NCI-H345 (cell line): ENCODE data around the gene TNFAIP1.

Source experiments
- DNase-seq: peaks from one replicate; lab custom pipeline; 2025; lab: John Stamatoyannopoulos, UW

Gene TNFAIP1

DNA sequence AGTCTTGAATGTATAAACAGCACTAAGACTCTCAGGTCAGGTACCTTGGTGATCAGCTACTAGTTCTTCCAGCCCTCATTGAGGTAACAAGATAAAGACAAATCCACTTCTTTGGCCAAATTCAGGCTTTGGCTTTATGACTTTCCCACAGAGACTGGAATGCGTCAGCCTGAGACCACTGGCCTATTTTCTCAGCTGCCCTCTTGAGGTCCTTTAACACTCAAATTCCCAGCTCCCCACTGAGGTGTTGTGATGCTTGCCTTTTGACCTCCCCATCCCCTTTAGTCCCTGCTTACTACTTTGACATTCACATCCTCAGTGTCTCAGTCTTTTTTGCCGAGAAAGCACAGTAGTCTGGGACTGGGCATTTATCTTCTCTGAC is 10.6 kb downstream of the TNFAIP1 start:
- DNase-seq = no peak

GRCh38 chr17:28346746-28347246 is 11.2 kb downstream of the TNFAIP1 start:
- DNase-seq = no peak

GRCh38 chr17:28347261-28347891 is 11.8 kb downstream of the TNFAIP1 start:
- no peak for DNase-seq

DNA sequence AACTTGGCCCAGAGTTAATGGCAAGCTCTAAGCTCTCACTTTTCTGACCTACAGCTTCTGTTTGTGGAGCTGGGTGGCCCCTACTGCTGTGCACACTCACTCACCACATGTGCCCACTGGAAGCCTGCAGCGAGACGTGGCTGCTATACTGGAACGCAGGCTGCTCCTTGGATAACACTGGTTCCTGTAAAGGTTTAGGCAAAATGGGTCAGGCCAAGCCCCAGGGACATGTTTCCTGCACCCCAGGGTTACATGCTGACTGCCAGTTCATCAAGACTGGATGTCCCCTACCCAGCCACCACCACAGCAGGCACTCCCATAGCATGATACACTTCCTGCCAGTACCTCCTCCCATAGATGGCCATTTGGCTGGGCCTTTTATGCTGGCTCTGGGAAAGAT is 13.4 kb downstream of the TNFAIP1 start:
- no peak for DNase-seq

DNA sequence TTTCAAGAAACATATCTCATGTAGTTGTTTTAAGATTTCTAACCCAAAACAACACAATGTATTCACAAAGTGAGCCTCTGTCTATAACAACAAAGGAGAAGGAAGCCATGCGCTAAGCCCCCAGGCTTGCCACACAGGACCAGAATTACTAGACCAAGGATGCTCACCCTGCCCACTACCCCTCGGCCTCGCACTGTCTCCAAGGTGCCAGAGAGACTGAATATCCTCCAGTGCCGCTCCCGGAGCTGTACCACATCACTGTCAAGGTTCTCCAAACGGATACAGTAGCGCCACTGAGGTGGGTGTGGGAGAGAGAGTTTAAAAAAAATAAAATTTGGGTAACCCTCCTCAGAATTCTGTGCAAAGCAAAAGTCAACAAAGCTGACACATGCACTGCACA is 14.7 kb downstream of the TNFAIP1 start:
- no peak for DNase-seq

- DNase-seq = peak; percentile 96
Measured at GRCh38 chr17:28357061-28357900, 21.7 kb downstream of the TNFAIP1 start, which contains the start of gene POLDIP2. Gene POLDIP2 (minus strand): TSS chr17:28357527. CDS start chr17:28357448, 79 bp downstream.

- no peak for DNase-seq
Measured at GRCh38 chr17:28357901-28358197, 22.3 kb downstream of the TNFAIP1 start.

DNA sequence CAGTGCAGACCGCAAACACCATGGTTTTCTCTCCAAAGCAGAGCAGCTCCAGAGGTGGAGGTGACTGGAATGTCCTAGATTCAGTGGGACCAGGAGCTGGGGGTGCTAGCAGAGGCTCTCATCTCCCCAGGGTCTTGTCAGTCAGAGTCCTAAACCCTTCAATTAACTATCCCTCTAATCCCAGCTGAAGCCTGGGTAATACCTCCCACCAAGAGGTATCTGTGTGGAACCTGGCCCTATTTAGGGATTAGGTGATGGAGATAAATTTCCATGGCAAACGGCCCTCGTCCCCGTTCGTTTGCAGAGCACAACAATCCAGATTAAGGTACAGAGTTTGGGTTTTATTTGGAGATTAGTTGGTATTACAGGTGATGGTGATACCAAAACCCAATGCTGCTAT is 27.6 kb downstream of the TNFAIP1 start:
- DNase-seq = no peak

DNA sequence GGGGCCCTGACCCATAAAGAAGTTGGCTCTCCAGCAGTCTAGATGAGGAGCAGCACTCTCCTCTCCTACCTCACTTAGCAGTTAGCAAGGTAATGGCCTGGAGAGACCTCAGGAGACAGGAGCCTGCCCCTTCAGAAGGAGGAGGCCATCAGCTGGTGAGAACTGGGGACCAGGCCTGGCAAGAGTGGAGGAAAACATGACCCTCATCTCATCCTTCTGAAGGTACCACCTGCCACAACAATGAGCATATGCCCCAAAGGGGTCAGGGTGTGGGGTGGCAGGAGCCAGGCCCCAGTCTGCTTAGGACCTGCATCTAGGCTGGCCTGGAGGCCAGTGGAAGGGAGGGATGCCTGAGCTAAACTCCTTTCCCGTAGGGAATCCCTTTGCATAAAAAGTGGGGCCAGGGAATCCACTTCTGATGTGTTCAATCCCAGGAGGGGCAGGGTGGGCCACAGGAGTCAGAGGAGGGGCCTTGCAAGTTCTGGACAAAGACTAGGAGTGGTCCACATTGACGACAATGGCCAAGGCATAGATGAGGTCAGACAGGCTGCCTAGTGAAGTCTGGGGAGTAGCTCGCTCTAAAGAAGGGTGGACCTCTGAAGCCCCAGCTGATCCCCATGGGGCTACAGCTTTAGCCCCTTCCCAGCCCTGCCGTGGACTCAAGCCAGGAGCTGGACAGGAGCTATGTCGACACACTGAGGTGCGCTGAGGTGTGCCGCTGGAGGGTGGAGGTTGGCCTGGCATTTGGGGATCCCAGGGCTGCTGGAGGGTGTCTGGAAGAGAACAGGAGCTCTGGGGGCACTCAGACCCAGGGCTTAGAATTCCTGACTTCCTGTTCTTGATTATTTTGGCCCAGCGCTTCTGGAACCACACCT is 28.5 kb downstream of the TNFAIP1 start:
- no peak for DNase-seq

GRCh38 chr17:28364665-28365363 is 29.3 kb downstream of the TNFAIP1 start, which contains the start of gene SEBOX:
Gene SEBOX (minus strand): TSS chr17:28365199. CDS start chr17:28365151, 48 bp downstream.
- no peak for DNase-seq

GRCh38 chr17:28365487-28365886 is 29.9 kb downstream of the TNFAIP1 start:
- no peak for DNase-seq

DNA sequence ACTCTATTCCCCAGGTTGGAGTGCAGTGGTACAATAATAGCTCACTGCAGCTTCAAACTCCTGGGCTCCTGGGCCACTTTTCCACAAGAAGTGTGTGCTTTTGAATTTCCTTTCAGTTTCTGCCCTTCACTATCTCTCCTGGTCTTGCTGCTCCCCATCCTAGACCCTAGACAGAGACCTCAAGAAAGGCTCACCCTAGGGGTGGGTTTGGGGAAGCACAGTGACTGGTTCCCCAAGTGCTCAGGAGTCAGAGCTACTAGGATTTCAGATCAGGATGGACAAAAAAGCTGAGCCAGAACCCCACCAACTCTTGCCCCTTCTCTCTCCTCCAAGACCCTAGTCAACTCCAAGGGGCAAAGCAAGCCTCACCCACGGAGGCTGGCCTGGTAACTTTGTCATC is 31.0 kb downstream of the TNFAIP1 start:
- no peak for DNase-seq

- no peak for DNase-seq
Measured at GRCh38 chr17:28367641-28368305, 32.2 kb downstream of the TNFAIP1 start.

DNA sequence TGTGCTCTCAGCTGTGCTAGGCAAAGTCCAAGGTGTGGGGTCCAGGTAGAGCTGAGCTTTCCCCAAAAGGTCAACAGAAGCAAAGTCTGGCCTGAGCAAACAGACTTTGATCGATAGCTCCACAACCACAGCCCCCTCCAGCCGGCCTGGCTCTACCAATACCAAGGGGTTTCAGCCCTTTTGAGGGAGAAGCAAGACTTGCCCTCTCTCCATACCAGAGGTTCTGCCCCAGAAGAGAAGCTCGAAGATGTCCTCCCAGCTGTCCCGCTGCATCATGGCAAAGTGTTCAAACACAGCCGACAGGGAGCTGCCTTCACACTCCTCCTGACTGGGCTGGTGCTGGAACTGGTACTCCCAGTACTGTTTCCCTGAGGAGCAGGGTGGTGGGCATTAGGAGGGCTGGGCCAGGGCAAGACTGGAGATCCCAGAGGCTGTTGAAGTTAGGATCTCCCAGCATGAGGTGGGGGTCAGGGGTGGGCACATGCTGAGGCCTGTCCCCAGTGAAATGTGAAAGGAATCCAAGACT is 32.8 kb downstream of the TNFAIP1 start:
- no peak for DNase-seq

GRCh38 chr17:28368915-28369683 is 33.5 kb downstream of the TNFAIP1 start:
- no peak for DNase-seq

DNA sequence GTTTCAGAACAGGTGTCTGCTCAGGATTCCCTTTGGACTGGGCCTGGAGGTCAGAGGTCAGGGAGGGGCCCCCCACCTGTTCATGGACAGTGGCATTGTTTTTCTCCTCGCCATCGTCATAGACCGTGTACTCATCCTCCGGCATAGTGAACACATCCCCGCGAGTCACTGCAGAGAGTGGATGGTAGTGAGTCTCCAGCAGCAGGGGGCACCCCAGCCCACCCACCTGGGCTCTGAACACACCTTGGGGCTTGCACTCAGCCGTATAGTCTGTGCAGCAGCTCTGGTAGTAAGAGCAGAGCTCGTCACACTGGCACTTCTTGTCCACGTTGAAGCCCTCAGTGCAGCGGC is 34.1 kb downstream of the TNFAIP1 start:
- DNase-seq = peak; percentile 12

GRCh38 chr17:28370035-28370743 is 34.6 kb downstream of the TNFAIP1 start, which contains the start of gene VTN:
Gene VTN (minus strand): TSS chr17:28370307. CDS start chr17:28370203, 104 bp downstream.
- no peak for DNase-seq

GRCh38 chr17:28370744-28371103 is 35.2 kb downstream of the TNFAIP1 start:
- no peak for DNase-seq
